ENCODE measurements around the gene FABP3.

The FABP3 gene

GRCh38 chr1:31366796-31367195 lies 6.1 kb downstream of the FABP3 start:
- CTCF ChIA-PET, result interaction anchor here (0.8 to 0.9 kb wide), 2 partner anchors 24 to 28 kb away, joined by 3 to 4 read pairs; no protein-coding TSS in a partner anchor
- H3K9me3 ChIP-seq (ENCODE audit: control insufficient read depth, insufficient read depth, low read depth, low read length), result no peaks in the 10 kb centered on the region
- POLR2A ChIA-PET, result no interaction called here

GRCh38 chr1:31364561-31365250 lies 8.2 kb downstream of the FABP3 start:
- Histone ChIP-seq H3K9me3 (ENCODE audit: control insufficient read depth, insufficient read depth, low read depth, low read length) (no peaks in the 10 kb centered on the region), H3K4me1 (ENCODE audit: control insufficient read depth, insufficient read depth, low read length) (no peaks in the 10 kb centered on the region), H3K27ac (ENCODE audit: extremely low read depth, low read depth, low read length) (no peak overlapping the region), H3K36me3 (ENCODE audit: control insufficient read depth in 2 of 2, insufficient read depth in 1 of 2, low read length in 2 of 2) (peaks cover 0 to 58% of the 10 kb centered on the region in 2 experiments; a peak in 1 of 3 replicates), H3K4me3 (ENCODE audit: low read depth, low read length) (no peak overlapping the region)
- TF ChIP-seq ZBTB10 (tag by site-specific recombination; IDR thresholded peaks at IDR 0.05) (no peak), ZBTB1 (tag by site-specific recombination; IDR thresholded peaks at IDR 0.05) (no peak)
- POLR2A ChIA-PET, result no interaction called here
- CTCF ChIA-PET, result no interaction called here

More at GRCh38 chr1:31366796-31367195, 6.1 kb downstream of the FABP3 start:
- TF ChIP-seq ZNF580 (tag by site-specific recombination; IDR thresholded peaks at IDR 0.05), result no peak
- TF ChIP-seq ZNF324 (tag by site-specific recombination; IDR thresholded peaks at IDR 0.05), result no peak
- TF ChIP-seq ZNF768 (tag by site-specific recombination; IDR thresholded peaks at IDR 0.05), result no peak
- TF ChIP-seq ZFP3 (tag by site-specific recombination; IDR thresholded peaks at IDR 0.05; ENCODE audit: low read depth), result no peak
- no peak for TF ChIP-seq ZNF548 (tag by site-specific recombination; IDR thresholded peaks at IDR 0.05)
- TF ChIP-seq ZNF239 (tag by site-specific recombination; IDR thresholded peaks at IDR 0.05), result no peak
- no peak for TF ChIP-seq TRIM28 (IDR thresholded peaks at IDR 0.05; ENCODE audit: borderline replicate concordance, low read length)
- TF ChIP-seq SETDB1 (IDR thresholded peaks at IDR 0.05; ENCODE audit: insufficient read length, low read length), result no peak
- no peak for TF ChIP-seq ZNF341 (tag by site-specific recombination; IDR thresholded peaks at IDR 0.05; ENCODE audit: low read depth)
- TF ChIP-seq ZNF561 (tag by site-specific recombination; IDR thresholded peaks at IDR 0.05; ENCODE audit: borderline replicate concordance), result no peak
- no peak for TF ChIP-seq KLF16 (tag by site-specific recombination; IDR thresholded peaks at IDR 0.05)
- TF ChIP-seq ZNF175 (tag by site-specific recombination; IDR thresholded peaks at IDR 0.05), result no peak
- TF ChIP-seq ZNF157 (tag by site-specific recombination; IDR thresholded peaks at IDR 0.05), result no peak
- TF ChIP-seq ZNF558 (tag by site-specific recombination; IDR thresholded peaks at IDR 0.05), result no peak
- no peak for TF ChIP-seq ZNF37A (tag by site-specific recombination; IDR thresholded peaks at IDR 0.05)
- no peak for TF ChIP-seq PRDM1 (tag by site-specific recombination; IDR thresholded peaks at IDR 0.05)
- no peak for TF ChIP-seq ZNF184 (tag by site-specific recombination; IDR thresholded peaks at IDR 0.05)
- no peak for TF ChIP-seq SP2 (tag by site-specific recombination; IDR thresholded peaks at IDR 0.05)
- no peak for TF ChIP-seq ZNF2 (tag by site-specific recombination; IDR thresholded peaks at IDR 0.05)
- H3K36me3 ChIP-seq (ENCODE audit: control insufficient read depth in 2 of 2, insufficient read depth in 1 of 2, low read length in 2 of 2), result peaks cover 0 to 44% of the 10 kb centered on the region in 2 experiments; a peak in 1 of 3 replicates
- H3K4me1 ChIP-seq (ENCODE audit: control insufficient read depth, insufficient read depth, low read length), result no peaks in the 10 kb centered on the region
- no peak overlapping the region for H3K27ac ChIP-seq (ENCODE audit: extremely low read depth, low read depth, low read length)
- no peak overlapping the region for H3K4me3 ChIP-seq (ENCODE audit: low read depth, low read length)

- Histone ChIP-seq H3K9me3 (ENCODE audit: control insufficient read depth, insufficient read depth, low read depth, low read length) (no peaks in the 10 kb centered on the region), H3K4me1 (ENCODE audit: control insufficient read depth, insufficient read depth, low read length) (no peaks in the 10 kb centered on the region), H3K36me3 (ENCODE audit: control insufficient read depth in 2 of 2, insufficient read depth in 1 of 2, low read length in 2 of 2) (peaks cover 0 to 59% of the 10 kb centered on the region in 2 experiments; a peak in 1 of 3 replicates), H3K27ac (ENCODE audit: extremely low read depth, low read depth, low read length) (no peak overlapping the region), H3K4me3 (ENCODE audit: low read depth, low read length) (no peak overlapping the region)
- TF ChIP-seq ATF2 (tag by site-specific recombination; IDR thresholded peaks at IDR 0.05; ENCODE audit: low read depth) (no peak), ZNF791 (tag by site-specific recombination; IDR thresholded peaks at IDR 0.05) (no peak), ZNF558 (tag by site-specific recombination; IDR thresholded peaks at IDR 0.05) (no peak)
- POLR2A ChIA-PET, result no interaction called here
- CTCF ChIA-PET, result interaction anchor here (1.0 kb wide), 1 partner anchor 14 kb away, joined by 3 read pairs; no protein-coding TSS in a partner anchor
These were observed 10.8 kb downstream of the FABP3 start for GRCh38 chr1:31362032-31362431.

Data from HEK293 (cell line).